KMS-11 (cell line): ENCODE results near the gene COL16A1.
A peak's percentile ranks its signal among the peaks of the same experiment; 100 is the strongest.

ENCODE experiments used
- H2AFZ ChIP-seq: fragments of 200-600 bp; sonication (generic); 2 replicates; pipeline ENCODE4 v1.6.1; 2016; ENCODE audit warnings: antibody characterized with exemption, mixed run types, low read depth
- H3K27ac ChIP-seq: fragments of 200-600 bp; sonication (generic); 2 replicates; pipeline ENCODE4 v1.6.1; 2016; ENCODE audit warnings: mild to moderate bottlenecking, mixed run types
- H3K27me3 ChIP-seq: fragments of 200-600 bp; sonication (generic); 2 replicates; pipeline ENCODE4 v1.6.1; 2017; ENCODE audit warnings: mild to moderate bottlenecking, low read depth, mixed run types, moderate library complexity; ENCODE audit not compliant: insufficient read depth
- H3K36me3 ChIP-seq: fragments of 200-600 bp; sonication (generic); 2 replicates; pipeline ENCODE4 v1.6.1; 2017; ENCODE audit warnings: mild to moderate bottlenecking, mixed run types; ENCODE audit not compliant: insufficient read depth
- H3K4me1 ChIP-seq: fragments of 200-600 bp; sonication (generic); 2 replicates; pipeline ENCODE4 v1.6.1; 2016; ENCODE audit warnings: mild to moderate bottlenecking, low read depth, mixed run types; ENCODE audit not compliant: poor library complexity, severe bottlenecking
- H3K4me2 ChIP-seq: fragments of 200-600 bp; sonication (generic); 2 replicates; pipeline ENCODE4 v1.7.0; 2016; ENCODE audit warnings: mild to moderate bottlenecking, mixed run types
- H3K4me3 ChIP-seq: fragments of 200-600 bp; sonication (generic); IDR thresholded peaks from 2 replicates; pipeline ENCODE4 v1.6.1; 2017; ENCODE audit warnings: low read depth, low read length, mixed read lengths; ENCODE audit not compliant: insufficient read depth
- H3K79me2 ChIP-seq: fragments of 200-600 bp; sonication (generic); 2 replicates; pipeline ENCODE4 v1.6.1; 2016; ENCODE audit warnings: low read depth, mixed run types; ENCODE audit not compliant: insufficient read depth
- H3K9ac ChIP-seq: fragments of 200-600 bp; sonication (generic); 2 replicates; pipeline ENCODE4 v1.6.1; 2016; ENCODE audit warnings: mild to moderate bottlenecking, mixed run types
- H4K20me1 ChIP-seq: fragments of 200-600 bp; sonication (generic); 2 replicates; pipeline ENCODE4 v1.6.1; 2016; ENCODE audit warnings: mild to moderate bottlenecking, mixed run types; ENCODE audit not compliant: insufficient read depth
- CTCF ChIP-seq: fragments of 200-600 bp; sonication (generic); conservative IDR thresholded peaks from 2 replicates; pipeline ENCODE4 v1.6.1; 2017; ENCODE audit warnings: low read depth, mild to moderate bottlenecking, antibody characterized with exemption, low read length, moderate library complexity, mixed read lengths

Gene COL16A1

DNA sequence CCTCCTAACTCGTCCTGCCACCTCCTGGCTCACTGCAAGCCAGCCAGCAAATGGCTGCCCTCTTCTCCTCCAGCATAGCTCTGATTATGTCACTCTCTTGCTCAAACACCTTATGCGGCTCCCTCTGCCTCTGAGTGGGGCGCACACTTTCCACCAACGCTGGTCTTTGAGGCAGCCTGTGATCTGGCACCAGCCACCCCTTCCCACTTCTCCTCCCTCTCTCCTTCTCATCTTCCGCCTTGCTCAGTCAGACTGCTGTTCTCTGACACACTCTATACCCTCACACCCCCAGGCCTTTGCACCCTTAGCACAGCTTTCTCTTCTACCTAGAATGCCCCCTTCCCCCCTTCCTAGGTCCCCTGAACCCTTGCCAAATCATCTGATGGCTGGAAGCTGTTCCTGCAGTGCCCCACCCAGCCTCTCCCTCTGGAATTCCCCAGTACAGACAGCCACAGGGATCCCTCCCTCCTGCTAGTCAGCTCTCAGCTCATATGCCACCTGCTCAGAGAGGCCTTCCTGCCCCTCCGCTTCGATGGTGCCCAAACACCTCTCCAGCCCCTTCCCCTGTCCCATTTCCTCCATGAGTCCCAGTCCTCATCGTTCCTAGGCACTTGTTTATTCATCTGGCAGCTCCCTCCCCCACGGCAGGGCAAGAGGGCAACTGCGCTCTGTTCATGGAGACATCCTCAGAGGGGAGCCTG lies 37.4 kb downstream of the COL16A1 start:
- H3K79me2 ChIP-seq: no peaks in the 10 kb centered on the region
- no peaks in the 10 kb centered on the region for H4K20me1 ChIP-seq
- no peak overlapping the region for H3K27ac ChIP-seq
- H3K4me1 ChIP-seq: peaks cover 10% of the 10 kb centered on the region
- no peak overlapping the region for H3K9ac ChIP-seq
- no peaks in the 10 kb centered on the region for H3K36me3 ChIP-seq
- peaks cover 21% of the 10 kb centered on the region; the same call in 1 of the 2 replicates for H3K27me3 ChIP-seq
- H2AFZ ChIP-seq: no peak overlapping the region
- no peak overlapping the region for H3K4me2 ChIP-seq
- no peak for TF ChIP-seq CTCF
- H3K4me3 ChIP-seq: no peak overlapping the region

DNA sequence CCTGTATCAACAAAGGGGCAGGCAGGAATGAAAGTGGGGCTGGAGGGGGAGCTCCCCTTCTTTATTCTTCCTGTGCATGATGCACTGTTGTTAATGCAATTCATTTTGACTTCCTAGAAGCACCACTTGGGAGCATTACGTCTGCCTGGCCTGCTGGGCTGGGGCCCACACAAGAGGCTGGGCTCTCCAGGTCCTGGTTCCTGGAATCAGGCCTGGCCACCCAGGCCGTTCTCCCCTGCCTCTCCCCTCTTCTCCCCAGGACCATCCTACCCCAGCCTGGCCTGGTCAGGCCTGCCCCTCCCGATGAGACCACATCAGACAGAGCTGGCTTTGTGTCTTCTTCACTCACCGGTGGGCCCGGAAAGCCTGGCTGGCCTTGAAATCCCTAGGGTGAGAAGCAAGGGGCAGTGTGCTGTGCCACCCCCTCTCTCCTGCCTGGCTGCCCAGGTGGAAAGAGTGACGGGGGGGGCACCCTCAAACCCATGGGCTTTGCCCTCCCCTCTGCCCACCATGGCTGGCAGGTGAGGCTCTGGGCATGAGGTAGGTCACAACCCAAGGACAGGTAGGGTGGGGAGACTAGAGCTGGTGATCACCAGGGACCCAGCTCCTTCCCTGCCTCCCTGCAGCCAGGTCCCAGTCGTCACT lies 38.5 kb downstream of the COL16A1 start:
- no peak overlapping the region for H2AFZ ChIP-seq
- H3K4me2 ChIP-seq: no peak overlapping the region
- H3K4me3 ChIP-seq: no peak overlapping the region
- H3K27me3 ChIP-seq: peaks cover 14% of the 10 kb centered on the region; the same call in 1 of the 2 replicates
- no peaks in the 10 kb centered on the region for H3K79me2 ChIP-seq
- H3K9ac ChIP-seq: no peak overlapping the region
- H4K20me1 ChIP-seq: no peaks in the 10 kb centered on the region
- peaks cover 10% of the 10 kb centered on the region for H3K4me1 ChIP-seq
- no peaks in the 10 kb centered on the region for H3K36me3 ChIP-seq
- TF ChIP-seq CTCF: no peak
- no peak overlapping the region for H3K27ac ChIP-seq

DNA sequence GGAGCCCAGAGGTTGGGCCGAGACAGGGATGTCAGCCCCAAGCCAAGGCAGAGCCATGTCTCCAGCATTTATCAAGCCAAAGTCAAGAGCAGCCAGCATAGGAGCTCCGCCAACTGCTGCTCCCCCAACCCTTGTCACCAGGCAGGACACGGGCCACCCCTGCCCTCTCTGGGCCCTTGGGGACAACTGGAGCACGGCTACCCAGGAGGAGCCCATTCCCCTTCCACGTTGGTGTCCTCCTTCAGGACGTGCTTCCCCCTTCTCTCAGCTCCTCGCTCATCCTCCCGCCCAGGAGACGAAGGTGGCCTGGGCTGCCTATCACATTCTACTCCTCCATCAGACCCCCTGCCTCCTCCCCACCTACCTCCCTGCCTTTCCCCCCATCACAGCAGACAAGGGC lies 39.3 kb downstream of the COL16A1 start:
- no peak for TF ChIP-seq CTCF
- Histone ChIP-seq H2AFZ (no peak overlapping the region), H3K36me3 (no peaks in the 10 kb centered on the region), H3K27ac (no peak overlapping the region), H4K20me1 (no peaks in the 10 kb centered on the region), H3K79me2 (no peaks in the 10 kb centered on the region), H3K4me2 (no peak overlapping the region), H3K4me1 (peaks cover 4% of the 10 kb centered on the region), H3K4me3 (no peak overlapping the region), H3K9ac (no peak overlapping the region), H3K27me3 (peaks cover 13% of the 10 kb centered on the region; the same call in 1 of the 2 replicates)

DNA sequence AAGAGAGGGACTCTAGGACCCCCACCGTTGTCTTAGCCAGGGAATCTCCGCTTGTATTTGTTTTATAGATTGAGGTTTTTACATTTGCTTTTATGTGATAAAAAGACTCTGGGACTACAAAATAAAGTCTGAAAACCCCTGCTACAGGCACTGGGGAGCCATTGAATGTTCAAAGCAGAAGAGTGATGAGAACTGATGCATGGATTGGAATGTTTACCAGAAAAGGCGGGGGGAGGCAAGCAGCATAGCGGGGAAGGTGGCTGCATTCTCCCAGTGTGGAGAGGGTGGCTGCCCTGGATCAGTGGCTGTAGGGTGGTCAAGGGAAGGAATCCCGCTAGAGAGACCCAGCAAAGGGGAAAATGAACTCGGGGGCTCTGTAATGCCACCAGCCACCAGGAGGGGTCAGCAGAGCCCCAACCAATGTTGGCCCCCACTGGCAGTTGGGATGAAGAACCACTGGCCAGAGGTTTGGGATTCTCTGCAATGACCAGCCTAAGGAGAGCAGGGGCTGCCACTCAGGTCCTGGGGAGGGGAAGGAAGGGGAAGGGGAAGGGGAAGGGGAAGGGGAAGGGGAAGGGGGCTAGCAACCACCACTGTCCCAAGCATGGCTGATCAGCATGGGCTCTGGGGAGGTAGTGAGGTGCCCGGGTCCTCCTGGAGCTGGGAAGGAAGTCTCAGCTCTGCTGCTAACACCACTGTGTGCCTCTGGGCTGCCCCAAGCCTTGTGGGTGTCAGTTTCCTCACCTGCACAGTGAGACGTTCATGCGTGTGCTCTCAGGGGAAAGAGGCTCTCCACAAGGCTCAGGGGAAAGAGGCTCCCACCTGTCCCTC lies 40.0 kb downstream of the COL16A1 start:
- Histone ChIP-seq H3K79me2 (no peaks in the 10 kb centered on the region), H3K27me3 (peaks cover 9% of the 10 kb centered on the region; the same call in 1 of the 2 replicates), H3K36me3 (no peaks in the 10 kb centered on the region), H2AFZ (no peak overlapping the region), H3K4me1 (no peaks in the 10 kb centered on the region), H4K20me1 (no peaks in the 10 kb centered on the region), H3K9ac (no peak overlapping the region), H3K27ac (no peak overlapping the region), H3K4me2 (no peak overlapping the region), H3K4me3 (no peak overlapping the region)
- TF ChIP-seq CTCF: peak; percentile 87
